ENCODE data around the gene KCNG2. TPM values are rescaled to one million over a fixed set of nuclear protein-coding genes. Genes with fewer than 3 reads are reported as not detected.

The KCNG2 gene
- total and polyA plus RNA-seq, 2 of the 8 experiments (the other 6 are each of a cell fraction or from before 2014, with no cell fraction given) = 0.19 to 0.74 TPM

- Histone ChIP-seq H3K23ac (ENCODE audit: insufficient read length) (no peak overlapping the region), H2BK120ac (replicated peaks; ENCODE audit: low read depth, low read length) (no peak overlapping the region), H3K4me3 (ENCODE audit: extremely low read depth in 1 of 4, insufficient read depth in 2 of 4, low read depth in 3 of 4, low read length in 4 of 4) (no peak overlapping the region), H2BK15ac (ENCODE audit: low read length) (no peak overlapping the region), H4K8ac (ENCODE audit: extremely low read depth, insufficient read depth, low read length) (no peak overlapping the region), H3K9ac (replicated peaks in 1 of 4; ENCODE audit: extremely low read depth in 1 of 4, low read depth in 3 of 4, low read length in 3 of 4) (no peak overlapping the region), H3K56ac (replicated peaks; ENCODE audit: insufficient read length, low read depth, low read length) (no peak overlapping the region), H3K4me1 (replicated peaks in 1 of 4; ENCODE audit: control insufficient read depth in 3 of 4, insufficient read depth in 4 of 4, low read length in 3 of 4) (no peaks in the 10 kb centered on the region), H3K23me2 (ENCODE audit: low read depth, low read length) (peaks cover 2% of the 10 kb centered on the region; the same call in 1 of the 2 replicates), H3K79me2 (ENCODE audit: control insufficient read depth in 1 of 2, insufficient read depth in 2 of 2, low read length in 2 of 2) (no peaks in the 10 kb centered on the region), H3K27me3 (replicated peaks in 1 of 4; ENCODE audit: control insufficient read depth in 3 of 4, extremely low read depth in 1 of 4, insufficient read depth in 3 of 4, low read length in 3 of 4) (no peaks in the 10 kb centered on the region), H3K18ac (ENCODE audit: extremely low read depth, low read length) (no peak overlapping the region), H4K5ac (ENCODE audit: insufficient read length, low read depth, low read length) (no peak overlapping the region), H3K4me2 (ENCODE audit: insufficient read depth in 1 of 2, low read depth in 2 of 2, low read length in 2 of 2) (no peak overlapping the region), H4K20me1 (replicated peaks in 1 of 2; ENCODE audit: control insufficient read depth in 1 of 2, insufficient read depth in 2 of 2, low read length in 2 of 2) (no peaks in the 10 kb centered on the region), H4K91ac (replicated peaks; ENCODE audit: insufficient read length, low read length) (no peak overlapping the region), H3K14ac (ENCODE audit: insufficient read length) (no peak overlapping the region), H2BK5ac (ENCODE audit: low read depth, low read length) (no peak overlapping the region), H3K4ac (replicated peaks; ENCODE audit: insufficient read length, low read depth, low read length) (no peak overlapping the region), H3K36me3 (ENCODE audit: control insufficient read depth in 2 of 4, insufficient read depth in 4 of 4, low read length in 3 of 4) (no peaks in the 10 kb centered on the region), H2BK20ac (ENCODE audit: low read length) (no peak overlapping the region), H2AK5ac (ENCODE audit: low read depth, low read length) (no peak overlapping the region), H3K27ac (ENCODE audit: low read depth, low read length) (no peak overlapping the region), H3K79me1 (ENCODE audit: low read depth, low read length) (no peaks in the 10 kb centered on the region), H2AFZ (ENCODE audit: low read length) (no peak overlapping the region), H2BK12ac (ENCODE audit: low read depth, low read length) (no peak overlapping the region), H3K9me3 (ENCODE audit: insufficient read depth in 2 of 2, low read depth in 1 of 2, low read length in 1 of 2) (peaks cover 0 to 11% of the 10 kb centered on the region in 2 experiments; a peak in 2 of 4 replicates)
- 94% methylated on average over 5 of the region's 6 CpGs; no CpG with 5 or more reads in 1 of the 2 experiments for WGBS, 2 experiments (ENCODE audit: extremely low coverage in 1 of 2, insufficient coverage in 1 of 2, insufficient read length in 1 of 2, insufficient replicate concordance in 2 of 2, low coverage in 1 of 2, low lambda C conversion rate in 2 of 2, missing lambda C conversion rate in 1 of 2)
- no peak for TF ChIP-seq EZH2 (IDR thresholded peaks at IDR 0.05; ENCODE audit: low read depth, low read length, severe bottlenecking)
- no peak for TF ChIP-seq RXRA (IDR thresholded peaks at IDR 0.05; ENCODE audit: insufficient read depth, low read depth, low read length)
- no peak for TF ChIP-seq HDAC6 (IDR thresholded peaks at IDR 0.05; ENCODE audit: low read depth, low read length)
- no peak for TF ChIP-seq CBX5 (IDR thresholded peaks at IDR 0.05; ENCODE audit: low read depth, low read length)
- TF ChIP-seq NRF1 (IDR thresholded peaks at IDR 0.05; ENCODE audit: low read depth, low read length) = no peak
- no peak for TF ChIP-seq KDM5A (IDR thresholded peaks at IDR 0.05; ENCODE audit: low read length)
- TF ChIP-seq TAF1 (IDR thresholded peaks at IDR 0.05; ENCODE audit: low read depth, low read length) = no peak
- TF ChIP-seq SP2 (IDR thresholded peaks at IDR 0.05; ENCODE audit: low read length) = no peak
- TF ChIP-seq RNF2 (IDR thresholded peaks at IDR 0.05; ENCODE audit: borderline replicate concordance, low read depth, low read length, missing control alignments, poor library complexity, severe bottlenecking) = no peak
- TF ChIP-seq RBBP5 (IDR thresholded peaks at IDR 0.05; ENCODE audit: borderline replicate concordance, low read depth, low read length) = no peak
- no peak for TF ChIP-seq E2F6 (IDR thresholded peaks at IDR 0.05)
- no peak for TF ChIP-seq MAFK (IDR thresholded peaks at IDR 0.05; ENCODE audit: low read depth, low read length)
- TF ChIP-seq RAD21 (IDR thresholded peaks at IDR 0.05 in 1 of 2, conservative IDR thresholded peaks at IDR 0.05 in 1 of 2; ENCODE audit: low read depth in 2 of 2, low read length in 2 of 2) = no peak
- no peak for FAIRE-seq
- CTCF ChIA-PET (ENCODE audit: partially characterized antibody) = no interaction called here
- POLR2A ChIA-PET (ENCODE audit: partially characterized antibody) = no interaction called here
- no peak for DNase-seq (ENCODE audit: low read depth in 1 of 2, low spot score in 2 of 2)
These were observed 33.6 kb upstream of the KCNG2 start for GRCh38 chr18:79764131-79764530.

All from H1 (cell line).